T-helper 9 cell (primary cell): ENCODE results near the gene CCDC142.

Experiments
- DNase-seq: peaks from one replicate; pipeline ENCODE4 v3.0.0-alpha.2; 2020

The CCDC142 gene

DNA sequence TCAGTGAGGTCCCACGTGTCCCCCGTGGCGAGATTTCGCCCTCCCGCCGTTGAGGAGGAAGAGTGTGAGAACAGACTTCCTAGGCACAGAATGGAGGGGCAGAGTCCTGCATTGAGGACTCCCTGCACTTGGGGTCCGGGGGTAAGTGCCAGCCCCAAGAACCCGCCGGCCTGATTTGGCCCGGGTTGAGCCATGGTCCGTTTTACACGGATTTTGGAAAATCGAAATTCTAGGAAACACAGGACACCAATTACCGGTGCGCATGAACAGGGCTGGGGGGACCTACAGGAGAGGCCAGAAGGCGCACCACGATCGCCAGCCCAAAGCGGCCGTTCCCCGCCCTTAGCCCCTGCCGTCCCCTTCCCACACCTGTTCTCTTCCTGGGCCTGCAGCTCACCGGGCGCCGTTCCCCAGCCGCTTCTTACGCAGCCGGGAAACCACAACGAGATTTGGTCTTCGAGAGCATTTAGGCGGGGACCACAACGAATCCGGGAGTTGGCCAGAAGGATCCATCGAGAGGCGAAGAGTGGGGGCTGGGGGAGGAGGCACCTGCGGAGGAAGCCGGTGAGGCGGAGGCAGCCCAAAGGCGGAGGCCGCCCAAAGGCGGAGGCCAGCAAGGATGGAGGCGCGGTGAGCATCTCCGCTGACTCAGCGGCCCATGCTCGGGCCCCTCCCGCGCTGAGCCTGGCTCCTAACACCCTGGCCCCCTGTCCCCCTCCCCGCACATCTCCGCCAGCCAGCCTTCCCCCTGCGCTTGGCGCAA is 31.0 kb upstream of the CCDC142 start:
- DNase-seq: no peak

DNA sequence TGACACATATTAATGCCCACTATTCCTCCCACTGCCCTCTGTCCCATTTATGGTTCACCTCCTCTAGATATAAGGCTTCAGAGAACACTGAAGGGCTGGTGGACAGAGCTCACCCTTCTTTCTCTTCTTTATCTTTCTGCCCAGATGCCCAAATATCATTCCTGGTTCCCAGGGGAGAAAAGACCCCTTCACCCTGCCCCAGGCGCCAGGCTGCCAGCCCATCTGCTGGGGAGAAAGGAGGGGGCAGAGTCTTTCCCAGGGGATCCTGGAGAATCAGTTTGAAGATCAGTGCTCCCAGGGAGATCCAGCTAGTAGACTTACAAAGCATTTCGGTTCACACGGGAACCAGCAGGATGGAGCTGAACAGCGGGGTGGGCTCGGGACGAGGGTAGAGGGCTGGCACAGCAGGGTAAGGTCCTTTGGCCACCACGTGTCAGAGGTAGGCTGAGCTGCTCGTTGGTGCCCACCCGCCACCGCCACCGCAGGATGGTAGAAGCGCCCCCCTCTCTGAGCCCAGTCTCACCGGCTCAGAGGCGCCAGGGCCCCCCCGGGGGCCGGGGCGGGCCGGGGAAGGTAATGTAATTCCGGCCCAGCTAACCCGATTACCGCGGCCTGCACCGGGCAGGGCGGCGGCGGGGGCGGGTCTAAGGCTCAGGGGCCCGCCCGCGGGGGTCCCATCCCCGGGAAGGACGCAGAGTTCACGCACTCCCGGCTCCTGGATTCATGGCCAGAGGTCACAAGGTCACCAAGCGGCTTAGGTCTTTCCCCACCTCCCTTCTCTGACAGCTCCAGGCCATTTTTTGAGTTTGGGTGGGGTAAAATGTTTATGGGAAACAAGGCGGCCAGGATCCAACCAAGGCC is 30.2 kb upstream of the CCDC142 start:
- no peak for DNase-seq

DNA sequence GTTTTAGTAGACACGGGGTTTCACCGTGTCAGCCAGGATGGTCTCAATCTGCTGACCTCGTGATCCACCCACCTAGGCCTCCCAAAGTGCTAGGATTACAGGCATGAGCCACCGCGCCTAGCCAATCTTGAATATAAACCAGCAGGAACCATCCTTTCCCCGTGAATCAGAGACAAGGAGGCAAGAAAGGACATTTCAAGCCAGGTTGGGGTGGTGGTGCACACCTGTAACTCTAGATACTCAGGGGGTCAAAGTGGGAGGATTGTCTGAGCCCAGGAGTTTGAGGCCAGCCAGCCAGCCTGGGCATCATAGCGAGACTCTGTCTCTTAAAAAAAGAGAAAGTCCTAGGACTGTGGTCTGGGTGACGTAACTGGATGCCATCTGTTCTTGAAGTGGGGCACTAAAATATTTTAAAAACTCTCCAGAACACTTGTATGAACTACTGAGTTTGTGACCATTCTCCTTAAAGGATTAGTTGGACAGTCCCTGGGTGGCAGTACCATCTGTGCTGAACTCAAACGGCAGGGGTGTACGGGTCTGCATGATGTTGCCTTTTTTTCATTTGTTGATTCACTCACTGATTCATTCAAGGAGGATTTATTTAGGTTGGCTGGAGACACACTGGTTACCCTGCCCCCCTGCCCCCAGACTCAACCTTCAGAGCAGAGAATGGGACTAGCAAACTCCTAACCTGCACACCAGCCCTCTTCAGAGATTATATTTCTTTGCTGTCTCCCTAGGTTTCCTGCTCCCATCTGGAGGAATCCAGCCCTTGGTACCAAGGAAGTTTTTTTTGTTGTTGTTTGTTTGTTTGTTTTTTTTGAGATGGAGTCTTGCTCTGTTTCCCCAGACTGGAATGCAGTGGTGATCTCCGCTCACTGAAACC is 28.5 kb upstream of the CCDC142 start:
- DNase-seq: no peak

DNA sequence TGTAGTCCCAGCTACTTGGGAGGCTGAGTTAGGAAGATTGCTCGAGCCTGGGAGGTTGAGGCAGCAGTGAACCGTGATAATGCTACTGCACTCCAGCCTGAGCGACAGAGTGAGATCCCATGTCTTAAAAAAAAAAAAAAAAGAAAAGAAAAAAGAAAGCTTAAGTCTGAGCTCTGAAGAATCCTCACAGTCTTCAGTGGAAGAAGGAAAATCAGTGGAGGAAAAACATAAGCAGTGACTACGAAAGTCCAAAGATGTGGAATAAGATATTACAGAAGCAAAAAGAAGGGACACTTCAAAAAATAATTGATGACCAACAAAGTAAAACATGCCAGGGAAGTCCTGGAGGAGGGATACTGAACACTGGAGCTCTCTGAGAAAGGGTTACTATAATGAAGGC is 27.5 kb upstream of the CCDC142 start:
- DNase-seq: no peak

DNA sequence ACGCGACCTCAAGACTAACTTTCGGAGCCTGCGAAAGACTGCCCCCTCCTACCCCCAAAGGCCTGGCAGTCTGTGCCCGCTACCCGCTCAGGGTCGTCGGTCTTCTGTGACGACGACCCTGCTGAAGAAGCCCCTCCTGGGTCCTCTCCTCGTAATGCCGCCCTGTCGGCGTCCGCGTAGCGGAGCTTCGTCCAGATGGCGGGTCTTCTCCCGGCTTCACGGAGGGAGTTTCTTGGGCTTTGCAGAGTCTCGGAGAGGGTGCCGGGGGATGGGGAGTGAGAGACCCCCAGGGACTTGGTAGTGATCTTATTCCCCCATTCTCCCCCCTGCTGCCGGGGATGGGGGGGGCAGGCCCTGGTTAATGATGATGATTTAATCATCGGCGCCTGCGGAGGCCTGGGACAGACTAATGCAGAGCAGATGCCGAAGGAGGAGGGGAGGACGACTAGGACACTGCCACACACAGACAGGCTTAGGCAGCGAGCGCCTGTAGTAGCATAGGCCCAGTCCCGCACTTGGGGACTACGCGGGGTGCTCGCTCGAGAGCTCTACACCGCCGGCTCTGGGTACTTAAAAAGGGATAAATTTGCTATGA is 25.2 kb upstream of the CCDC142 start:
- DNase-seq: no peak

DNA sequence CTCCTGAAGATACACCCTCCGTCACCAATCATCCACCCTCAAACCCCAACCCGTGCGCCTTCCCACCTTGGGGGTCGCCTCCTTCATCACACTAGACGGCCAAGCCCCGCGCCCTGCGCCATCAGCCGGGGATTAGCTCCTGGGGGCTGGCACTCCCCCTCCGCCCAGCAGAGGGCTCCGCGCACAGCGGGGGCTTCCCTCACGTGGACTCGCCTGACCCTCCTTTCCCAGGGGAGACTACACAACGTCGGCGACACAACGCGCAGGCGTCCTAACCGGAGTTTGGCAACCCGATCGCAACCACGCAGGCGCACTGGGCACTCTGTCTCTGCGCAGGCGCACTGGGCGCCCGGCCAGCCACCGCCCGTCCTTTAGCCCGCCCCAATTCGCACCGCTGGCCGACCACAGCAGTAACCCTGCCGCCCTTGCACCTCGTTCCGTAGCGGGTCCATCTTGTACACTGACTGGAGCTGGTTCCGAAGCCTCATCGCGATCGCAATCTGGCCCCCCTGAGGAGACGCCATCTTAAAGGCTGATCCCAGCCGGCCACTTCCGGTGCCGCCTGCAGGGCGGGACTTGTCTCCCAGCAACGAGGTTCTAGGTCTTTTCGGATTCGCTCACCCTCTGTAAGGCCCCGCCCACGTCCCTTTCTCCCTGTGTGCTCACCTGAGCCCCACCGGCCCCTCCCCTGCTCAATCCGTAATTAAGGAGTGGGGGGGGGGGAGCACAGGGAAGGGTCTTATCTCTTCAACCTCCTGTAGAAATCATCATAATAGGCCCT is 24.5 kb upstream of the CCDC142 start, which contains the start of gene PCGF1:
Gene PCGF1 (minus strand): TSS at position 551 of the 781 bp plus-strand sequence. CDS start 27 bp downstream, at position 524.
- peak; percentile 98 for DNase-seq

DNA sequence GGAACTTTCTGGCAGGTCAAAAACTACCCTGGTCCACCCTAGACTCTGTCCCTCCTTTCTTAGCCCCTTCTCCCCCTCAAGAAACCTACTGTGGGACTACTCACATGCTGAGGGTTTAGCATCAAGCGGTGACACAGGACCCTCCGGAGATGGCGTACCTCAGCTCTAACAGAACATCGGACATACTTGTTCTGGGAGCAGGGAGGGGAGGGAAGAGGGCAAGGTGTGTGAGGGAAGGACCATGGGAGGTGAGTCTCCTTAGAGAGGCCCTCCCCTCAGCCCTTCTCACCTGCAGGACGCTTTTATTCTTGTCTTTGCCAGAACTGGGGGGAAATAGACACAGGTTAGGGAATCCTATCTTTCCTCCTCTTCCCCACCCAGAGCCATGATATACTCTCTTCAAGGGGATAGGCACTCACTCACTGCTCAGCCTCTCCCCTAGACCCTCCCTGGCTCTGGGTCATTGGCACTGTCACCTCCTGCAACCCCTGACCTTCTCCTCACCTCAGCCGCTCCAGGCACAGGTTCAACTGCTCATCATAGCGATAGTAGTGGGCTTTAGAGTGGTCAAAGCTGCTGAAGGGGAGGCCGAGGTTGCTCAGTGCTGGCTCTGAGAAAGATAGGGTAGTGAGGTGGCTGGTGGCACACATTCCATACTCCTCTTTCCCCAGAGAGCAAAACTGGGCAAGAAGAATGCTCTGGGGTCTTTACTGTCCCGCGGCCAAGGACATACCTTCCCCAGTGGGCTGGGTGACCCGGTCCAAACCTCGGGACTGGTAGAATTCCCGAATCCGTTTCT is 22.8 kb upstream of the CCDC142 start:
- DNase-seq: no peak

DNA sequence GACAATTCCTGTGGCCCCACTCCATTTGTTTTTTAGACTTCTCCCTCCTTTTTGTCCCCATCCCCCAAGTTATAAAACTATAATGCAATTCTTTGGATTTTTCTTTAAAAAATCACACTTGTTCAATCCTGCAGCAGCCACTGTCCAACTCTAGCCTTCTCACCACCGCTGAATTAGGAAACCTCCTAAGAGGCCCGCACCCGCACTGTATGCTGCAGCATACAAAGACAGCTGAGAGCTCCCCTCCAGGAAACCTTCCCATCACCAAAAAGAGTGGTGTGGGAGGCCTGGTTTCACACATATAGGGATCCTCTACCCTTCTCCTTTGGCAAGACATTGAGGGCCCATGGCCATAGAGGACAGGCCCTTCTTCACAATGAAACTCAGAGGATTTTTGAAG is 21.8 kb upstream of the CCDC142 start:
- no peak for DNase-seq

DNA sequence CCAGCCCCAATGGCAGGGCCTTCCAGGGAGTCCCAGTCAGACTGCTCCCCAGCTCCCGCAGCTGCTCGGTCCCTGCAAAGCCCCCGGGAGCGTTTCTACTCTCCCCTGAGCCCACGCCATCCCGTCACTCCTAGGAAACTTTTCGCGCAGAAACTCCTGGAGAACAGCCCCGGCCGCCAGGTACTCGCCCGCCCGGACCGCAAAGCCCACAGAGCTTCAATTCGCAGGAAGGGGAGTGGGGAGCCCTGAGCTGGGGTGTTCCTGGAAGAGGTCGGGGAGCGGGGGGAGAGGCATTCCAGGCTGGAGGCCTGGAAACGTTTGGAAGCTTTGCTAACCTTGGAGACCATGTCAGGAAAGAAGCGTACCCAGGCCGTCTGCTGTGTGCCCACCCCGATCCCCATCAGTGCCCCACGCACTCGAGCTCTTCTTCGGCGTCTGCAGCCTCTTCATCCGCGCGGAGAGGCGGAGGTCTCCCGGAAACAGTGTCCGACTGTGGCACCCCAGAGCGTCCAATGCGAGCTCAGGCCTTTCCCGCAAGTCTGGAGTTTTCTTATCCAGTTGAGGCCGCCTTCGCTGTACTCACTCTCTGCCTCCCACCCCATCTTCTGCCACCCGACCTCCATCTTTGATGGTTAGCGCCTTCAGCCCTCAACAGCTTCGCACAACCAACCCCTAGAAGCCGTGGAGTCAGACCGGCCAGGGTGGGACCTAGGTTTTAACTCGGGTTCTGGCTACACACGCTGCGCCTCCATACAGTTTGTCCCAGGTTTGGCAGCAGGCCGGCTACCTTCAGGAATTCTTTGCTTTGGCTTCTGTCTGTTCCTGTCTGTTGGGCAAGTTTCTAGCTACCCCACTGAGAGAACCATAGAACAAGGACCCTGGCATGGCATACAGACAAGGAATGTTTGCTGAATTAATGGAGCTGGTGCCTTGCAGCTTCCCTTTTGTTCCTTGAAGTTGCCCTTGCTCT is 21.0 kb upstream of the CCDC142 start:
- no peak for DNase-seq

DNA sequence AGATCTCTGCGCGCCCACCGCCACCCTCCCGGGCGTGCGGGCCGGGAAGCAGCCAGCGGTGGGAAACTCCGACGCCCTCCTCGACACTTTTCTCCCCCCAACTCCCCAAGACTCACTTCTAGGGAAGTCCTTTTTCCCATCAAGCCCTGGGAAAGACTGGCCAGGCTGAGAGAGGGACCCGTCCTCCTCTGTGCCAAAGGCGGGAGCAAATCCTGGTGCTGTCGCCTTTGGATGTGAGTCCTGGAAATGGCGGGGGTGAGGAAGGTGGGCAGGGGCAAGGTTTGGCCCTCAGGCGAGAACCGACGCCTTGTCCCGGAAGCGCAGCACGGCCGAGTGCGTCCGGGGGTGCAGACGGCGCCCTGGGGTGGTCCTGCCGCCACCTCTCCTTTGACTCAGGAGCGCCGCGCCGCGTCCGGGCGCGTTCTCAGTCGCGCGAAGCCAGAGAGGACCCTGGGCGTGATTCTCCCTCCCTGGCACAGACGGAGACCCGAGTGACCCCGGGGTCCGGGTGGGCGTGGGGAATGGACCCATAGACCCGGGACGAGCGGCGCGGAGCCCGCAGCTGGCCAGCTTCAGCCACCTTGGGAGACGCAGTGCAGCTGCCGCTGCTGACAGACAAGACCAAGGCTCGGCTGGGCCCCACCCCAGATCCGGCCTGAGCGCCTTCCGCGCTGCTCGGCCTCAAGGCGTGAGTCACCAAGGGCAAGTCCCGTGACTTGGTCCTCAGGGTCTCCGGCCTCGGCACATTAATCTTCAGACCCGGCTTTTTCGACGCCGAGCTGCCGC is 20.1 kb upstream of the CCDC142 start:
- no peak for DNase-seq

DNA sequence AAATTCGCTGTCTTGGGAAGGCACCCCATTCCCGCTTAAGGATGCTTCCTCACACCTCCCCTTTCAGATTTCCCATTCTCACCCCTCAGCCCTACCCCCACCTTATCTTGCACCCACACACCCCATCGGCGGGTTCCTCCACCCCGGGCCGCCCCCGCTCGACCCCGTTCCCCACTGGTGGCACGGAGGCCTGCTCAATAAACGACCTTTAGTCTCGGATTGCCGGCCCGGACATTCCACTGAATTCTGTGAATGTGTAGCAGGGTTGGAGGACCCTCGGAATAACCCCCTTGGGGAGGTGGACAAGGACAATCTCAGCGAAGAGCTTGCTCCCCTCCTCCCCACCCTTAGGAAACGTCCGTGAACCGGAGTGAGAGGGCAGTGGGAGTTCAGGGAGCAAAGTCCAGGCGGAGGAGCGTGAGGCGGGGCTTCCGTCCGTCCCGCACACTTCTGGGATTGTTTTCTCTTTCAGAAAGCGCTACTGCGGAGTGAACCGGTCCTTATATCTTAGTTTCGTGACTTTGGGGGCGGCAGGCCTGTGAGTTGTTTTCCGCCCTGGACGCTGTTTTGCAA is 19.4 kb upstream of the CCDC142 start:
- no peak for DNase-seq

DNA sequence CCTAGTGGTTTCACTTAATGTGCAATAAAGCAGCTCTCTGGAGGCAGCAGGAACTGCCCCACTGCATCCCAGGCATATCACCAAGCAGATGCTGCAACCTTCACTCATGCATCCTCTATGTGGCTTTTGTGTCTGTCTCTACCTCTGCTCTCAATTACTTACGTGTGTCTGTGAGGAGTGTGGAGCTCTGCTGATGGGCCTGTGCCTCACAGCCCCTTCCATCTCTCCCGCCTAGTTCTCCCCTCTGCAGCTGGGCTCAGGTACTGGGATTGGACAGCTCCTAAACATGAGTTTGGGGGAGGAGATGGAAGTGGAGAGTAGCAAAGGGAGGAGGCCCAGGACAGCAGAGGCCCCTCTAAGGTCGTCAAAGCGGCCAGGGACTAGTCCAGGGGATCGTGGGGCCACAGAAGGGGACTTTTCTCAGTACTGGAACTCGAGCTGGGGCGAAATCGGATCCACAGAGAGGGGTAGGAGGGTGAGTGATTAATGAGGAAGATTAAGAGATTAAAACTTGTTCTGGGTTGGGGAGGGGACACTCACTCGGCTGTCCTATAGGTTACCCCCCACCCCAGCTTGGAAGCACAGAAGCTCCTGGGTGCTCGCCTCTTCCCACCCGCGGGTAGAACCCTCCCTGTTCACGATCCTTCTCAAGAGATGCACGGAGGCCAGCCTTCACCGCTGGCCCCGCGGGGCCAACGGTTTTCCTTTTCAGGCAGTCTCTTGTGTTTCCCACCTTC is 18.7 kb upstream of the CCDC142 start:
- DNase-seq: no peak

DNA sequence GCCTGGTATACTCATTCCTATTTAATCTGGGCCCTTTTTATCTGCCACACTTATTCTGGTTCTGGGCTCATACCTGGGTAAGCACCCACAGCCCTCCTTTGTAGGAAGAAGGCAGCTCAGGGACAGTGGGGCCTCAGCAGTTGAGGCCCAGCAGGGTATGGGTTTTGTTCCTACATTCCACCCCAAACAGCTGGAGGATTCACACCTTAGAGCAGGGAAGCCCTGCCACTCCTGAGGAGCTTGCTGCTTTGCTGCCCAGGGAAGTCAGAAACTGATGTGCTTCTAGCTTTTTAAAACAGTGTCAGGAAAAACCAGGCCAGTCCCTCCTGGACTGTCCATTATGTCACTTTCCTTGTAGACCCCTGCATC is 17.8 kb upstream of the CCDC142 start:
- DNase-seq: no peak

DNA sequence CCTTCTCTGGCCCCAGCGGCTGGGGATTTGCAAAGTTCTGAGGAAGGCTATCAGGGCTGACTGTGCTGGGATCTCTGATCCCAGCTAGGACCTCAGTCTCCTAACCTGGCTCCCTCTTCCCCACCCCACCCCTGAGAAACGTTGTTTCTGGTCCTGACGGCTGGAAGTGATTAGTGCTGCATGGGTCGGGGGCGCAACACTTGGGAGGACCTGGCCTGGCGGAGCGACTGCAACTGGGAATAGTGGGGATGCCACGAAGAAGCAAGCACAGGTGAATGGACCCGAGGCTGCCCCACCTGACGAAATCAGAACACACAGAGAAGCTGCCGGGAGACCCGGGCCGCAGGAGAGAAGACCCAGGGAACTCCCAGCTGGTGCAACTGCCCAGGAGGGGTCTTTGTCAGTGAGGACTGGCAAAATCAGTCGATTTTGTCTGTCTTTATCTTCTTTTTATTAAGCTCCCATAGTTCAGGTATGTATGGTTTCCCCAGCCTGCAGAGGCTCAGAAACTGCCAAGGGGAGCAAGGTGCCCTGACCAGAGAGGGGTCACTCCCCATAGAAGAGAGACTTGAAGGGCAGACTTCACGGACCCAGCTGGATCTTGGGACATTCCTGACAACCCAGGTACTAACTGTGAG is 17.3 kb upstream of the CCDC142 start:
- DNase-seq: no peak

DNA sequence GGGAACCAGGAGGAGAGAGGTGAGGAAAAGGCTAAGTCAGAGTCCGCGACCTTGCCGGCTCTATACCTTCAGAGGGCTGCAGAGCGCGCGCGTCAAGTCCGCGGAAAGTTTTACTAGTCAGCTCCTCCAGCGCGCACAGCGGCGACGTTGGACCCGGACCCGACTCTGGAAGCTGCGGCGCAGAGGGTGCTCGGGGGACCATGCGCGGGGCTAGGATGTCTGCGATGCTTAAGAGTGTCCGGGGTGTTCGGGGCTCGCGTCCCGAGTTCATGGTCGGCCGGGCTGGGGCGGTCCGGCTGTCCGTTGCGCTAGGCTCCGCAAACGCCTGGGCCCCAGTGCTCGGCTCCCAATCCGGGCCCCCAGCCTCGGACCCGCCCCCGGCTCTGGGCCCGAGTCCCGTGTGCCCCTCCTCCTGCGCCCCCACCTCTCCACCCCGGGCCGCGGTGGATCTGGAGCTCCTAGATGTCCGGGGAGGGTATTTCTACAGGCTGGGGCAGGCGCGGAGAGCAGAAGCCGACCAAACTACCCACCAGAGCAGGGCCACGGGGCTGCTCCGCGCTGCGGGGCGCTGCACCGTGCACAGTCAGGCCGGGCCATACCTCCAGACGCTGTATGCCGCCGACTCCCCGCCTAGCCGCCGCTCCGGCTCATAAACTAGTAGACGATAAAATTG is 16.6 kb upstream of the CCDC142 start, which contains the start of gene LBX2:
Gene LBX2 (minus strand): TSS at position 337 of the 673 bp plus-strand sequence. CDS start 66 bp downstream, at position 271.
- DNase-seq: no peak

DNA sequence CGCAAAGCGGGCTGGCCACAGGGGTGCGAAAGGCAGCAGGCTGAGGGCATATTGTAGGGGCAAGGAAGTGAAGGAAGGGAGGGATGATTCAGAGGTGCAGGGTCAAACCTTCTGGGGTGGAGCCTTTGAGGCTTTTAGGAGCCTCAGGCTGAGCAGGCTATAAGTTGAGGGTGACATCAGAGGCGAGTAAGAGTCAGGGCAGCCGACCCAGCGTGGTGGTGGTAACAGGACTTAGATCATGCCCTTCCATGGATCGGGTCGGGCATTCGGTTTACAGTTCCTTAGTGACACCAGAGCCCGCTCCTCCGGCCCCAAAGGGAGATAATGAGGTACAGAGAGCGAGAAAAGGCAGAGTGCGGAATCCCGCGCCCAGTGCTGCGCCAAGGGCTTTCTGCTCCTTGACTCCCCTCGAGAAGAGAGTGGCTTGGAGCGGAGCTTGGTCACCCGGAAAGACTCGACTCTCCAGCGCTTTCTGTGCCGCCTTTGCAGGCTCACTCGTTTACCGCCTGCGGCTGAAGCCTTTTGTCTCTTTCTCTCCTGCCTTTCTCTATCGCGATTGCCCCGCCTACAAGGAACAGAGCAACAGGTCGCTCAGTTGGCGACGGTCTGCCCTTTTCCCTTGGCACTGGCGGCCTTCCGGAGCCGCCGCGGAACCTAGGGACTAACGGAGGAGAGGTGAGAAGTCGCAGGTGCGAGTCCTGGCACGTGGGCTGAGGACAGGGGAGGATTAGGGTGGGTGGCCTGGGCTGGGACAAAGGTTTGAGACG is 15.9 kb upstream of the CCDC142 start:
- DNase-seq: no peak
